HG03159 (cell line): Measurements from ENCODE around the gene BEND7.

Experiments used
- ATAC-seq: cut with Tn5 transposase; IDR thresholded peaks from one replicate; pipeline ENCODE4 v1.9.1; 2021; ENCODE audit warnings: mild to moderate bottlenecking, moderate library complexity; ENCODE audit not compliant: unreplicated experiment

The BEND7 gene

GRCh38 chr10:13525663-13526062 lies 3.2 kb downstream of the BEND7 start:
- ATAC-seq, result no peak

GRCh38 chr10:13521026-13521425 lies 7.8 kb downstream of the BEND7 start:
- no peak for ATAC-seq

- ATAC-seq, result no peak
Measured at GRCh38 chr10:13520194-13520593, 8.6 kb downstream of the BEND7 start.

- ATAC-seq, result no peak
Measured at GRCh38 chr10:13518076-13518692, 10.6 kb downstream of the BEND7 start.

- no peak for ATAC-seq
Measured at GRCh38 chr10:13517675-13518074, 11.1 kb downstream of the BEND7 start.

GRCh38 chr10:13516176-13516575 lies 12.6 kb downstream of the BEND7 start:
- ATAC-seq, result no peak

GRCh38 chr10:13515467-13515866 lies 13.3 kb downstream of the BEND7 start:
- ATAC-seq, result no peak

GRCh38 chr10:13514296-13514695 lies 14.5 kb downstream of the BEND7 start:
- ATAC-seq, result no peak

- no peak for ATAC-seq
Measured at GRCh38 chr10:13512564-13512963, 16.2 kb downstream of the BEND7 start.

- ATAC-seq, result no peak
Measured at GRCh38 chr10:13511409-13511808, 17.4 kb downstream of the BEND7 start.

GRCh38 chr10:13505052-13505680 lies 23.6 kb downstream of the BEND7 start:
- ATAC-seq, result no peak

- ATAC-seq, result no peak
Measured at GRCh38 chr10:13503745-13504463, 24.9 kb downstream of the BEND7 start.

- no peak for ATAC-seq
Measured at GRCh38 chr10:13502380-13502779, 26.4 kb downstream of the BEND7 start.

GRCh38 chr10:13500201-13500600 lies 28.6 kb downstream of the BEND7 start:
- no peak for ATAC-seq

- ATAC-seq, result no peak
Measured at GRCh38 chr10:13499150-13499549, 29.7 kb downstream of the BEND7 start.

- ATAC-seq, result no peak
Measured at GRCh38 chr10:13496931-13497330, 31.9 kb downstream of the BEND7 start.

- ATAC-seq, result no peak
Measured at GRCh38 chr10:13496164-13496563, 32.6 kb downstream of the BEND7 start.

GRCh38 chr10:13492493-13493180 lies 36.2 kb downstream of the BEND7 start:
- no peak for ATAC-seq

- ATAC-seq, result no peak
Measured at GRCh38 chr10:13491747-13492360, 37.0 kb downstream of the BEND7 start.

- no peak for ATAC-seq
Measured at GRCh38 chr10:13490503-13490902, 38.3 kb downstream of the BEND7 start.

GRCh38 chr10:13489035-13489599 lies 39.7 kb downstream of the BEND7 start:
- no peak for ATAC-seq
